ENCODE data around the gene ARHGEF6. TPM values are rescaled to one million over a fixed set of nuclear protein-coding genes. Genes with fewer than 3 reads are reported as not detected.

ARHGEF6 gene
- total RNA-seq, 2 donors from 2014 or later: 2.7 to 5.7 TPM

- H3K27ac ChIP-seq: no peak overlapping the region
- TF ChIP-seq, protein P1, sequence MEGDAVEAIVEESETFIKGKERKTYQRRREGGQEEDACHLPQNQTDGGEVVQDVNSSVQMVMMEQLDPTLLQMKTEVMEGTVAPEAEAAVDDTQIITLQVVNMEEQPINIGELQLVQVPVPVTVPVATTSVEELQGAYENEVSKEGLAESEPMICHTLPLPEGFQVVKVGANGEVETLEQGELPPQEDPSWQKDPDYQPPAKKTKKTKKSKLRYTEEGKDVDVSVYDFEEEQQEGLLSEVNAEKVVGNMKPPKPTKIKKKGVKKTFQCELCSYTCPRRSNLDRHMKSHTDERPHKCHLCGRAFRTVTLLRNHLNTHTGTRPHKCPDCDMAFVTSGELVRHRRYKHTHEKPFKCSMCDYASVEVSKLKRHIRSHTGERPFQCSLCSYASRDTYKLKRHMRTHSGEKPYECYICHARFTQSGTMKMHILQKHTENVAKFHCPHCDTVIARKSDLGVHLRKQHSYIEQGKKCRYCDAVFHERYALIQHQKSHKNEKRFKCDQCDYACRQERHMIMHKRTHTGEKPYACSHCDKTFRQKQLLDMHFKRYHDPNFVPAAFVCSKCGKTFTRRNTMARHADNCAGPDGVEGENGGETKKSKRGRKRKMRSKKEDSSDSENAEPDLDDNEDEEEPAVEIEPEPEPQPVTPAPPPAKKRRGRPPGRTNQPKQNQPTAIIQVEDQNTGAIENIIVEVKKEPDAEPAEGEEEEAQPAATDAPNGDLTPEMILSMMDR (IDR thresholded peaks at IDR 0.05): no peak
- H3K36me3 ChIP-seq: no peaks in the 10 kb centered on the region
- H3K4me3 ChIP-seq: no peak overlapping the region
- H3K27me3 ChIP-seq: no peaks in the 10 kb centered on the region
- intact Hi-C loops (cut with DNase I): no loop called here
- no peak overlapping the region for H3K9ac ChIP-seq (ENCODE audit: low read depth in 2 of 2, low read length in 2 of 2)
- H3K4me1 ChIP-seq: no peaks in the 10 kb centered on the region
- no peak for DNase-seq
- no peaks in the 10 kb centered on the region for H3K9me3 ChIP-seq
Observed at GRCh38 chrX:136708348-136708747, 72.4 kb downstream of the ARHGEF6 start.

GRCh38 chrX:136697156-136697555 is 83.6 kb downstream of the ARHGEF6 start:
- intact Hi-C loops (cut with DNase I): loop anchor here (10.0 kb wide), 1 partner anchor 672 kb away; no protein-coding TSS in a partner anchor

DNA sequence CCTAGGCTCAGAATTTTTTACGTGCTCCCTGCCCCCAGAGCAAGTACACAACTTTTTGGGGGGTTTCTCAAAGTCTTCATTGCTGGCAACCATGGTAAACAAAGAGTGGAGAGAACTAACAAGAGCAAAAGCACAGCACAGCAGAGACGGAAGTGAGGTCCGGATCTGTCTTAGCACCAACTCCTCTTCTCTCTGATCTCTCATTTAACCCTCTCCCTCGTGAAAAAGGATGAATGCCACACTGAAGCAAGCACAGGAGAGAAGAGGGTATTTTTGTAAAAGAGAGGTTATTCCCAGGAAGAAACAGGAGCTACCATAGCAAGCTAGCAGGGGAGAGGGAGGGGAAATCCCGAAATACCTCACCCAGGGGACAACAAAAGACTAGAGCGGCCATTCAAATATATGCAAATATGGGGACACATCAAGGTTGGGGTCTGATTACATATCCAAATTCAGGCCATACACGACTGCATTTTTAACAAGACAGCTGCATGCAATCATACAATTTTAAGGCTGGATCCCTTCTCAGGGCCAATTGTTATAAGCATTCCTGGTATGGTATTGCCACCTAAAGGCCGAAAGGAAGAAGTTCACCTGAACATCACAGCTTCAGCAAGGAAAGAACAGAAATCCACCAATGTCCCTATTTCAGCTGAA is 86.2 kb downstream of the ARHGEF6 start:
- no peak for DNase-seq
- Histone ChIP-seq H3K9ac (ENCODE audit: low read depth in 2 of 2, low read length in 2 of 2) (no peak overlapping the region), H3K9me3 (no peaks in the 10 kb centered on the region), H3K36me3 (no peaks in the 10 kb centered on the region), H3K27me3 (no peaks in the 10 kb centered on the region), H3K27ac (no peak overlapping the region), H3K4me3 (no peak overlapping the region), H3K4me1 (no peaks in the 10 kb centered on the region)
- intact Hi-C loops (cut with DNase I): loop anchor here (10.0 kb wide), 1 partner anchor 670 kb away; no protein-coding TSS in a partner anchor
- TF ChIP-seq, protein P1 (IDR thresholded peaks at IDR 0.05): peak; percentile 48

More at GRCh38 chrX:136697156-136697555, 83.6 kb downstream of the ARHGEF6 start:
- TF ChIP-seq, protein P1 (IDR thresholded peaks at IDR 0.05): no peak
- no peaks in the 10 kb centered on the region for H3K4me1 ChIP-seq
- no peaks in the 10 kb centered on the region for H3K9me3 ChIP-seq
- H3K27ac ChIP-seq: no peak overlapping the region
- no peaks in the 10 kb centered on the region for H3K36me3 ChIP-seq
- H3K9ac ChIP-seq (ENCODE audit: low read depth in 2 of 2, low read length in 2 of 2): no peak overlapping the region
- no peak for DNase-seq
- H3K27me3 ChIP-seq: no peaks in the 10 kb centered on the region
- H3K4me3 ChIP-seq: no peak overlapping the region

GRCh38 chrX:136692271-136692670 is 88.5 kb downstream of the ARHGEF6 start:
- intact Hi-C loops (cut with DNase I): loop anchor here (10.0 kb wide), 1 partner anchor 667 kb away; no protein-coding TSS in a partner anchor
- no peaks in the 10 kb centered on the region for H3K4me1 ChIP-seq
- no peak for DNase-seq
- H3K27ac ChIP-seq: no peak overlapping the region
- H3K36me3 ChIP-seq: no peaks in the 10 kb centered on the region
- no peaks in the 10 kb centered on the region for H3K27me3 ChIP-seq
- TF ChIP-seq, protein P1 (IDR thresholded peaks at IDR 0.05): no peak
- H3K9me3 ChIP-seq: no peaks in the 10 kb centered on the region
- no peak overlapping the region for H3K4me3 ChIP-seq
- no peak overlapping the region for H3K9ac ChIP-seq (ENCODE audit: low read depth in 2 of 2, low read length in 2 of 2)

DNA sequence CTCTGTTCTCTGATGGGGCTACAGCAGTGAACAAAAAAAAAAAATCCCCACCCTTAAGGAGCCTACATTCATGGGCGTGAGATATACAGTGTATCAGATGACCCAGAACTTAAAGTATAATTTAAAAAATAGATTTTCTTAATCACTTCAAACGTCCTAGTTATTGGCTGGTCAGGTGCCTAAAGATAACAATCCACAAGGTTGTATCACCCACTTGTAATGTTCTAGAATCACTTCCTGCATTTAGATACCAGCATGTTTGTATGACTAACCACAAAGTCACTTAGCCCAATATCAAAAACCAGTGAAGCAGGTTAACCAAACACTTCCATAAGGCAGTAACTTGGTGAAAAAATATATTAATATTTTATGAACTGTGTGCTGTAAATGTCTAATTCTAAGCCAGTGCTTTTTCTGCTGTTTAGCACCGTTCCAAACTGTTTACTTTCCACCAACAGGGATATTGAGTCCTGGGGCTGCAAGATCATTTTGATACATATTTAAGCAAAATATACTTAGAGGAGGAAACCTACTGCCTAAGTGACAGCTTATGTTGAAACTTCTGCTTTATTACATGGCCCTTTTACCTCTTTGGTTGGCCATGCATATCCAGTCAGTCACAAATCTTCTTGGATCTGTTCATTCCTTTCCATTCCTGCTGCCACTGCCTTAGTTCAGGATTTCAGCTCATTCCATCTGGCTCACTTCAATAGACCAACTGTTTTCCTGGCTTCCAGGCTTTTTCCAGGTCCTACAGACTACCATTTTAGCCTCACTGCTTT is 89.5 kb downstream of the ARHGEF6 start:
- Histone ChIP-seq H3K27me3 (no peaks in the 10 kb centered on the region), H3K4me3 (no peak overlapping the region), H3K9ac (ENCODE audit: low read depth in 2 of 2, low read length in 2 of 2) (no peak overlapping the region), H3K27ac (no peak overlapping the region), H3K4me1 (no peaks in the 10 kb centered on the region), H3K9me3 (no peaks in the 10 kb centered on the region), H3K36me3 (no peaks in the 10 kb centered on the region)
- TF ChIP-seq, protein P1 (IDR thresholded peaks at IDR 0.05): no peak
- intact Hi-C loops (cut with DNase I): loop anchor here (10.0 kb wide), 1 partner anchor 666 kb away; no protein-coding TSS in a partner anchor
- DNase-seq: no peak

Measured in colonic mucosa (tissue), 4 donors.